Duodenal mucosa (tissue), 2 donors: ENCODE results near the gene CHRNA9.

Source experiments
- H3K27ac ChIP-seq: one replicate; pipeline ENCODE4 v1.7.0; 2013; ENCODE audit warnings: low read depth, low read length
- H3K27me3 ChIP-seq, 2 donors: one replicate each; pipeline ENCODE4 v1.7.0; 2013; ENCODE audit warnings: low read length in 2 of 2, control low read depth in 1 of 2; ENCODE audit not compliant: insufficient read depth in 2 of 2, control insufficient read depth in 1 of 2
- H3K36me3 ChIP-seq, 2 donors: one replicate each; pipeline ENCODE4 v1.7.0; 2013; ENCODE audit warnings: low read length in 2 of 2, control low read depth in 1 of 2; ENCODE audit not compliant: insufficient read depth in 2 of 2, control insufficient read depth in 1 of 2
- H3K4me1 ChIP-seq, 2 donors: one replicate each; pipeline ENCODE4 v1.7.0; 2013; ENCODE audit warnings: low read length in 2 of 2, control low read depth in 1 of 2; ENCODE audit not compliant: insufficient read depth in 2 of 2, control insufficient read depth in 1 of 2
- H3K4me3 ChIP-seq, 2 donors: one replicate each; pipeline ENCODE4 v1.7.0; 2013; ENCODE audit warnings: low read length in 2 of 2, low read depth in 1 of 2
- H3K9ac ChIP-seq, 2 donors: one replicate each; pipeline ENCODE4 v1.7.0; 2013; ENCODE audit warnings: low read length in 2 of 2, low read depth in 1 of 2
- H3K9me3 ChIP-seq, 2 donors: one replicate each; pipeline ENCODE4 v1.7.0; 2013; ENCODE audit warnings: low read length in 2 of 2, control low read depth in 1 of 2; ENCODE audit not compliant: control insufficient read depth in 1 of 2

The CHRNA9 gene

DNA sequence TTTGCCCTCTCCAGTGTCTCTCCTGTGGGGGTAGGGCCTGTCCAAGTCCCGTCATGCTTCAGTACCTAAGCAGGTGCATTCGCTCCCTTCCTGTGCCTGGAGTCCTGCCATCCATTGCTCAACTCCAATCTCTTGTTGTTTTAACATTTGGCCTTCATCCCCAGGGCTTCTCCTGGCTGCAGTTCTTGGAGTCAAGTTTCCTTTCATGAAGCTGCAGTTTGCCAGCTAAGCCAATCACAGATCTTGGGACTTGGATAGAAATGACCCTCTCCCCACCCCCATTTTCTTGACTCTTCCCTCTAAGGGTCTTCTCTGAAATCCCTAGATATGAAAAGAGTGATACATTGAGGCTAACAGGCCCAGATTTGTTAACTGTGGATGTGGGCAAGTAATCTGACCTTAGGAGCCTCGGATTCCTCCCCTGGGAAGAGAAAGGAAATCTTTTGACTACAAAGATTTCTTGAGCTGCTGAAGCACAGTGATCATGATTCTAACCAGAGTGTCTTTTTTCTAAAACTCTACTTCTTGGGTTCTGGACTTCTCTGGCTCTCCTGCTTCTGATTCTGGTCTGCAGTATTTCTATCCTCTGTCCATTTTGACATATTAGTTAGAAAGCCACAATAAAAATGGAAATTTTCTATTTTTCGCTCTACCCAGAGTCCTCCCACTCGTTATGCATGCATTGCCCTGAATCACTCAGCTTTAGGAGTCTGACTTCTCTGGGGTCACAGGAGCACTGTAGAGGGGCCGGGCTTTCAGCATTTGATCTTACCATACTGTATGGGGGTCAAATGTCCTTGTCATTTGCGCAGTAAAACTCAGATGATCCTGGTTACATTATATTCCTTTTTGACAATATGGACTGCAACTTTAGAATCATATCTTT, 61.0 kb downstream of the CHRNA9 start:
- H3K27me3 ChIP-seq, result no peaks in the 10 kb centered on the region
- no peak overlapping the region for H3K4me3 ChIP-seq
- H3K9ac ChIP-seq, result no peak overlapping the region
- H3K36me3 ChIP-seq, result no peaks in the 10 kb centered on the region
- peaks cover 0 to 17% of the 10 kb centered on the region in 2 donors for H3K4me1 ChIP-seq
- H3K27ac ChIP-seq, result no peak overlapping the region
- no peaks in the 10 kb centered on the region for H3K9me3 ChIP-seq

DNA sequence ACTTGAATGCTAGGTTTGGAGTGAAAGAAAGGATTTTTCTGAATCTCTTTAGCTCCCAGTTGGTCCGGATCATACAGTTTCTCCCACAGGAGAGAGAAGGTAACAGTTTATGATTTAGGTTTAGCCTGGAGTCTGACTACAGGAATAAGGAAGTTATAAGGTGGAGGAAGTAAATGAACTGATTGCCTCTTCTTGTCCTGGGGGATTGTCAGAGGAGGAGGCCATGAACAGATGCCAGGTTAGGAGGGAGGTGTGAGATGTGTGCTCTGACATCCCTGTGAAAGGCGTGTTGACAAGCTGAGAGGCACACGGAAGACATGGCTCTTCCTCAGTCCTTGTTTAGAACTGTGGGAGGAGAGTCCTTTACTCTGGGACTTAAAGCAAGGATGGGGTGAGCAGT, 64.4 kb downstream of the CHRNA9 start:
- Histone ChIP-seq H3K27ac (no peak overlapping the region), H3K36me3 (no peaks in the 10 kb centered on the region), H3K4me1 (peaks cover 0 to 33% of the 10 kb centered on the region in 2 donors), H3K9me3 (no peaks in the 10 kb centered on the region), H3K4me3 (no peak overlapping the region), H3K9ac (no peak overlapping the region), H3K27me3 (no peaks in the 10 kb centered on the region)

DNA sequence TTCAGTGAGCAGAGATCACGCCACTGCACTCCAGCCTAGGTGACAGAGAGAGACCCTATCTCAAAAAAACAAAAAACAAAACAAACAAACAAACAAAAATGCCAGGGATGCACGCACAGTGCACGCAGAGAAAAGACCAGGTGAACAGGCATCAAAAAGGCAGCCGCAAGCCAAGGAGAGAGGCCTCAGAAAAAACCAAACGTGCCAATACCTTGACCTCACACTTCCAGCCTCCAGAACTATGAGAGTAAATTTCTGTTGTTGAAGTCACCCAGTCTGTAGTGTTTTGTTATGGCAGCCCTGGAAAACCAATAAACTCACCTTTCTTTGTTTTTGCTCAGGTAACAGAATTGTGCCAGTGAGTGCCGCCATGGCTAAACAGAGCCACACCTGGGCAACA, 66.0 kb downstream of the CHRNA9 start:
- no peaks in the 10 kb centered on the region for H3K27me3 ChIP-seq
- no peaks in the 10 kb centered on the region for H3K36me3 ChIP-seq
- peaks cover 0 to 33% of the 10 kb centered on the region in 2 donors for H3K4me1 ChIP-seq
- no peaks in the 10 kb centered on the region for H3K9me3 ChIP-seq
- no peak overlapping the region for H3K27ac ChIP-seq
- no peak overlapping the region for H3K4me3 ChIP-seq
- no peak overlapping the region for H3K9ac ChIP-seq

- H3K27ac ChIP-seq, result no peak overlapping the region
- no peak overlapping the region for H3K4me3 ChIP-seq
- no peaks in the 10 kb centered on the region for H3K27me3 ChIP-seq
- H3K4me1 ChIP-seq, result peaks cover 0 to 29% of the 10 kb centered on the region in 2 donors
- H3K9me3 ChIP-seq, result no peaks in the 10 kb centered on the region
- no peak overlapping the region for H3K9ac ChIP-seq
- no peaks in the 10 kb centered on the region for H3K36me3 ChIP-seq
Measured at GRCh38 chr4:40401631-40402030, 66.5 kb downstream of the CHRNA9 start.

DNA sequence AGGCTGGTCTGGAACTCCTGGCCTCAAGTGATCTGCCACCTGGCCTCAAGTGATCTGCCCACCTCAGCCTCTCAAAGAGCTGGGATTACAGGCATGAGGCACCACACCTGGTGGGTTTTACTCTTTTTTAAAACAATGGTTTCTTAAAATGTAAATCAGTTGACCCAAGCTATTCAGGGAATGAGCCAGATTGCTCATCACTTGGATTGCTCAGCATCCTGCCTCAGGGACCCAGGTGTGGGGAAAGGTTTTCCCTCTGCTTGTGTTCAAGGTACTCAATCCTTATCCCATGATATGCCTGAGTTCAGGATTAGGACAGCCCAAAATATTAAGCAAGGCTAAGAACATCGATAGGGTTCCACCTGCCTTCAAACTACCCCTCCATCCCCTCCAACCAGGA, 67.4 kb downstream of the CHRNA9 start:
- no peak overlapping the region for H3K4me3 ChIP-seq
- no peak overlapping the region for H3K27ac ChIP-seq
- H3K36me3 ChIP-seq, result no peaks in the 10 kb centered on the region
- H3K9ac ChIP-seq, result no peak overlapping the region
- H3K27me3 ChIP-seq, result no peaks in the 10 kb centered on the region
- peaks cover 0 to 5% of the 10 kb centered on the region in 2 donors for H3K9me3 ChIP-seq
- H3K4me1 ChIP-seq, result peaks cover 0 to 29% of the 10 kb centered on the region in 2 donors

GRCh38 chr4:40403081-40403480, 67.9 kb downstream of the CHRNA9 start:
- Histone ChIP-seq H3K27ac (no peak overlapping the region), H3K4me1 (peaks cover 0 to 29% of the 10 kb centered on the region in 2 donors), H3K9ac (no peak overlapping the region), H3K4me3 (no peak overlapping the region), H3K27me3 (no peaks in the 10 kb centered on the region), H3K9me3 (peaks cover 0 to 5% of the 10 kb centered on the region in 2 donors), H3K36me3 (no peaks in the 10 kb centered on the region)
